ENCODE measurements around the gene FCMR. TPM values are rescaled to one million over a fixed set of nuclear protein-coding genes. Genes with fewer than 3 reads are reported as not detected.

FCMR gene
- total RNA-seq, 1 donor from 2014 or later = 3.3 TPM

DNA sequence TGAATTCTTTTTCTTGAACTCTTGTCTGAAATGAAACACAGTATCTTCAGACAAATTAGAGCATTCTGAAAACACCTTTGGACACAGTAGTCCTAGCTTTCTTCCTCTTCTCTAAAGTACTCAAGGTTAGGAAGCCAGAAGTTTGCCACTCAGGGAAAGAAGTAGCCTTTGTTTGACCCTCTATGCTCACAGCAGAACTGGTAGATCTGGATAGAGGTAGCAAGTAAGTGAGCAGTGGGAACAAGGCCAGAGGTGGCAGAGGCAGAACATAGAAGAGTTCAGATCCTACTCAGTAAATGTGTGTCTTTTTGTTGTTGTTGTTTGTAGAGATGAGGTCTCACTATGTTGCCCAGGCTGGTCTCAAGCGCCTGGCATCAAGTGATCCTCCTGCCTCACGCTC is 31.9 kb upstream of the FCMR start:
- Histone ChIP-seq H3K4me1 (no peaks in the 10 kb centered on the region), H3K27ac (replicated peaks) (no peak overlapping the region), H3K36me3 (no peaks in the 10 kb centered on the region), H3K4me3 (no peak overlapping the region), H3K9me3 (replicated peaks) (peaks cover 5% of the 10 kb centered on the region), H3K27me3 (ENCODE audit: low read depth) (peaks cover 25% of the 10 kb centered on the region)
- intact Hi-C loops (cut with micrococcal nuclease) = no loop called here
- TF ChIP-seq, protein P1, sequence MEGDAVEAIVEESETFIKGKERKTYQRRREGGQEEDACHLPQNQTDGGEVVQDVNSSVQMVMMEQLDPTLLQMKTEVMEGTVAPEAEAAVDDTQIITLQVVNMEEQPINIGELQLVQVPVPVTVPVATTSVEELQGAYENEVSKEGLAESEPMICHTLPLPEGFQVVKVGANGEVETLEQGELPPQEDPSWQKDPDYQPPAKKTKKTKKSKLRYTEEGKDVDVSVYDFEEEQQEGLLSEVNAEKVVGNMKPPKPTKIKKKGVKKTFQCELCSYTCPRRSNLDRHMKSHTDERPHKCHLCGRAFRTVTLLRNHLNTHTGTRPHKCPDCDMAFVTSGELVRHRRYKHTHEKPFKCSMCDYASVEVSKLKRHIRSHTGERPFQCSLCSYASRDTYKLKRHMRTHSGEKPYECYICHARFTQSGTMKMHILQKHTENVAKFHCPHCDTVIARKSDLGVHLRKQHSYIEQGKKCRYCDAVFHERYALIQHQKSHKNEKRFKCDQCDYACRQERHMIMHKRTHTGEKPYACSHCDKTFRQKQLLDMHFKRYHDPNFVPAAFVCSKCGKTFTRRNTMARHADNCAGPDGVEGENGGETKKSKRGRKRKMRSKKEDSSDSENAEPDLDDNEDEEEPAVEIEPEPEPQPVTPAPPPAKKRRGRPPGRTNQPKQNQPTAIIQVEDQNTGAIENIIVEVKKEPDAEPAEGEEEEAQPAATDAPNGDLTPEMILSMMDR (IDR thresholded peaks at IDR 0.05; ENCODE audit: borderline replicate concordance) = no peak
- no peak for DNase-seq

DNA sequence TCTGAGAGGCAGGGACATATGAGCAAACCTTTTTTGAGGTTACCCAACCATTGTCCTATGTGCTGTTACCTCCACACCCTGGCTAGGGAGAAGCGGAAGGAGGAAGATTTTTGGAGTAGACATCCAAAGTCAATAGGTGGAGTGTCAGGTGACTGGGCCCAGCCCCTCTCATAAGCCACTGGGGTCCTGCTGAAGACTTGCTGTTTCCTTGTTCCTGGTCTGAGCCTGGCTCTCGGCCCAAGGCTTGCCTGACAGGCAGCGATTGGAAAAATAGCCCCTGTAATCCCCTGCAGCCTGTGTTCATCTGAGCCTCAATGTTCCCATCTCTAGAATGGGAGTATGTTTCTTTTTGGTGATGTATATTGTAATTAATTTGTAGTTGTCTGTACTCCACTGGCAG is 31.4 kb upstream of the FCMR start:
- intact Hi-C loops (cut with micrococcal nuclease) = no loop called here
- Histone ChIP-seq H3K9me3 (replicated peaks) (peaks cover 5% of the 10 kb centered on the region), H3K27me3 (ENCODE audit: low read depth) (peaks cover 28% of the 10 kb centered on the region), H3K4me1 (no peaks in the 10 kb centered on the region), H3K27ac (replicated peaks) (no peak overlapping the region), H3K4me3 (no peak overlapping the region), H3K36me3 (no peaks in the 10 kb centered on the region)
- TF ChIP-seq, protein P1 (IDR thresholded peaks at IDR 0.05; ENCODE audit: borderline replicate concordance) = no peak
- no peak for DNase-seq

DNA sequence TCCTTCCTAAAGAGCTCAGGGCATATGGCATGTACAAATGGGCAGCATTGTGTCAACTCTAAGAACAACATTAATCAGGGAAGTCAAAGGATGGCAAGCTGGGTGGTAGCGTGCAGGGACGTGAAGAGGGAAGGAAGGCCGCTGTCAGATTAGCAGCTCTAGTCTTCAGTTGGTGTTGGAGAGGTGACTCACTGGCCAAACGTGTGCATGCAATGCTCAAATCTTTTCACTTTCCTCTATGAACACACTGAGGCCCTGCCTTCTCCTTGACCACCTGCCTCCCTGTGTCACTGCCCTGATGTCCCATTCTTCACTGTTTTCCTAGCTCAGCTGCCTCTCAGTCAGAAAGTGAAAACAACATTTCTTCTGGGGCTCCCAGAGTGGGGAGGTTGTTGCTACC is 30.4 kb upstream of the FCMR start:
- DNase-seq = no peak
- Histone ChIP-seq H3K36me3 (no peaks in the 10 kb centered on the region), H3K9me3 (replicated peaks) (peaks cover 5% of the 10 kb centered on the region), H3K4me1 (no peaks in the 10 kb centered on the region), H3K4me3 (no peak overlapping the region), H3K27ac (replicated peaks) (no peak overlapping the region), H3K27me3 (ENCODE audit: low read depth) (peaks cover 36% of the 10 kb centered on the region)
- TF ChIP-seq, protein P1 (IDR thresholded peaks at IDR 0.05; ENCODE audit: borderline replicate concordance) = no peak
- intact Hi-C loops (cut with micrococcal nuclease) = no loop called here

DNA sequence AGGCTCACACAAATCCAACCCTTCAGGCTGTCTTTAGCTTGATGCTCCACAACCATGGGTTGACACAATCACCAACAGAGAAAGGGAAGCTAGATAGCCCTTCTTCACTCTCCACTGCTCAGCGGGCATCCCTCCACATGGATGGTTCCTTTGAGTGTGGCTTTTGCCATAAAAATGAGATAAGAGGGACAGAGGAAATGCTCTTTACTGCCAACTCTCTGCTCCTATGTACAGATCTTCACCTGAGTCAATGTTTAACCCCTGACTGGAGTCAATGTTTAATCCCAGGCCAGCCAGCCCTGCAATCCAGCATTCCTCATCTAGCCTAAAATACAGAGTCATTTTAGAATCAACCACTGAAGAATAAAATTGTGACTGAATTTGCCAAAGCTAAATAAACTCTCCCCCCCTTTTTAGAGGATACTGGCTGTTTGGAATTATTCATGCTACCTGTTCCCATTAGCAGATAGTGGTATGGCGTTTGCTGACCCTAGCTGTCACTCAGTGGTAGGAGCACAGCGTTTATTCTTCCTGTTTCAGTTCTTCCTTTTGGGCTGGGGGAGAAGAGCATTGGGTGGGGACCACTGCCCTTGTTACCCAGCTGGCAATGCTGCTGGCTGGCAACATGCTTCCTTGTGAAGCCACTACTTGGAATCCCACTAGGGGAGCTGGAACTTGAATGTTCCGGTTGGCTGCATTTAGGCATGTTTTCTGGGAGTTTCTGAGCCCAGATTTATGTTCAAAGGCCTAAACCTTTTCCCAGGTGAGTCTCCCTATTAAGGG is 29.8 kb upstream of the FCMR start:
- no peak for DNase-seq
- H3K27me3 ChIP-seq (ENCODE audit: low read depth) = peaks cover 42% of the 10 kb centered on the region
- TF ChIP-seq, protein P1 (IDR thresholded peaks at IDR 0.05; ENCODE audit: borderline replicate concordance) = no peak
- no peaks in the 10 kb centered on the region for H3K4me1 ChIP-seq
- H3K4me3 ChIP-seq = no peak overlapping the region
- H3K9me3 ChIP-seq (replicated peaks) = peaks cover 5% of the 10 kb centered on the region
- H3K36me3 ChIP-seq = no peaks in the 10 kb centered on the region
- intact Hi-C loops (cut with micrococcal nuclease) = no loop called here
- H3K27ac ChIP-seq (replicated peaks) = no peak overlapping the region

DNA sequence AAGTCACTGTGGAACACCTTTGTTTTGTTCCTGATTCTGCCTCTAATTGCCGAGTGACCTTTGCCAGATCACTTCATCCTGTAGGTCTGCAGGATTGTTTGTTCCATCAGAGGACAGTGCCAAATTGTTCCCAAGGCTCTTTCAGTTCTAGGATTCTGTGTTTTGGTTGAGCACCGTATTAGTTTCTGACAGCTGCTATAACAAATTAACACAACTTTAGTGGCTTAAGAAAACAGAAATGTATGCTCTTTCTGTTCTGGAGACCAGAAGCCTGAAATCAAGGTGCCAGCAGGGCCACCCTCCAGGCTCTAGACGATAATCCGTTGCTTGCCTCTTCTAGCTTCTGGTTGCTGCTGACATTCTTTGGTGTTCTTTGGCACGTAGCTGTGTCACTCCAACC is 27.9 kb upstream of the FCMR start:
- TF ChIP-seq, protein P1 (IDR thresholded peaks at IDR 0.05; ENCODE audit: borderline replicate concordance) = no peak
- Histone ChIP-seq H3K4me1 (no peaks in the 10 kb centered on the region), H3K36me3 (no peaks in the 10 kb centered on the region), H3K27ac (replicated peaks) (no peak overlapping the region), H3K4me3 (no peak overlapping the region), H3K27me3 (ENCODE audit: low read depth) (peaks cover 59% of the 10 kb centered on the region), H3K9me3 (replicated peaks) (peaks cover 5% of the 10 kb centered on the region)
- intact Hi-C loops (cut with micrococcal nuclease) = no loop called here
- DNase-seq = no peak
